Measurements from ENCODE around the gene PRR16.

DNA sequence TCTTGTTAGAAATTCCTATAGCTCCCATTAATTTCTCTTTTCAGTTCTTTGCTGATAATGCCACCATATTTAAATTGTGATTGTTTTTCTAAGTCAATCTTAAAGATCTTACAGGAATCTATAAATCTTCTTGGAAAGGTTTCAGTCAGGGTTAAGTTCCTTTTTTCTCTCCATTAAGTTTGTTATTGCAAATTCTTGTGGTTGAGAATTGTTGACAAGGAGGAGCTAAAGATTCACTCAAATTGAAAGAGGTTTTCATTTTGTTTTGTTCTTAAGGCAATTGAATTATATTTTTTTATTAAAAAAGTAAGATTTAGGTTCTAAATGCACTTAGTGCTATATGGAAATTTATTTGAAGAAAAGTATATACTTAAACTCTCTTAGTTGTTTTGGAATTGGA lies 213.4 kb downstream of the PRR16 start:
- TF ChIP-seq CTCF (IDR thresholded peaks at IDR 0.05) (no peak), POLR2A (IDR thresholded peaks at IDR 0.05) (no peak)
